B cell (primary cell): Measurements from ENCODE around the gene SIRT3.
A peak's percentile ranks its signal among the peaks of the same experiment; 100 is the strongest.
"Not testable (repeated sequence)": the region's sequence is repeated elsewhere in the genome, so short reads cannot be mapped to it uniquely, and the experiment has no call there.

ENCODE experiments used
- EZH2 ChIP-seq: IDR thresholded peaks from 2 replicates; pipeline ENCODE4 v1.6.1; 2012; ENCODE audit warnings: borderline replicate concordance, low read depth, mild to moderate bottlenecking, moderate library complexity, low read length; ENCODE audit not compliant: insufficient read depth, poor library complexity, severe bottlenecking
- TF ChIP-seq, protein P1 (sequence below): fragments of 200-600 bp; IDR thresholded peaks from one replicate; pipeline ENCODE4 v1.8.0; 2022; ENCODE audit warnings: antibody characterized with exemption, mild to moderate bottlenecking

DNA sequence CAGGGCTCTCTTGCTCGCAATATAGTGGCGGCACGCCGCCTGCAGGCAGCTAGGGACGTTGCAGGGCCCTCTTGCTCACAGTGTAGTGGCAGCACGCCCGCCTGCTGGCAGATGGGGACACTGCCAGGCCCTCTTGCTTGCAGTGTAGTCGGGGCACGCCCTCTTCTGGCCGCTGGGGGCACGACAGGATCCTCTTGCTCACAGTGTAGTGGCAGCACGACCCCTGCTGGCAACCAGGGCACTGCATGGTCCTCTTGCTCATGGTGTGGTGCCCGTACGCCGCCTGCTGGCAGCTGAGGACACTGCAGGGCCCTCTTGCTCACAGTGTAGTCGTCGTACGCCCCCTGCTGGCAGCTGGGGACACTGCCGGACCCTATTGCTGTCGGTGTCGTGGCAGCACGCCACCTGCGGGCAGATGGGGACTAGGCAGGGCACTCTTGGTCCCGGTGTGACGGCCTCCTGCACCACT is 46.3 kb downstream of the SIRT3 start:
- TF ChIP-seq, protein P1, sequence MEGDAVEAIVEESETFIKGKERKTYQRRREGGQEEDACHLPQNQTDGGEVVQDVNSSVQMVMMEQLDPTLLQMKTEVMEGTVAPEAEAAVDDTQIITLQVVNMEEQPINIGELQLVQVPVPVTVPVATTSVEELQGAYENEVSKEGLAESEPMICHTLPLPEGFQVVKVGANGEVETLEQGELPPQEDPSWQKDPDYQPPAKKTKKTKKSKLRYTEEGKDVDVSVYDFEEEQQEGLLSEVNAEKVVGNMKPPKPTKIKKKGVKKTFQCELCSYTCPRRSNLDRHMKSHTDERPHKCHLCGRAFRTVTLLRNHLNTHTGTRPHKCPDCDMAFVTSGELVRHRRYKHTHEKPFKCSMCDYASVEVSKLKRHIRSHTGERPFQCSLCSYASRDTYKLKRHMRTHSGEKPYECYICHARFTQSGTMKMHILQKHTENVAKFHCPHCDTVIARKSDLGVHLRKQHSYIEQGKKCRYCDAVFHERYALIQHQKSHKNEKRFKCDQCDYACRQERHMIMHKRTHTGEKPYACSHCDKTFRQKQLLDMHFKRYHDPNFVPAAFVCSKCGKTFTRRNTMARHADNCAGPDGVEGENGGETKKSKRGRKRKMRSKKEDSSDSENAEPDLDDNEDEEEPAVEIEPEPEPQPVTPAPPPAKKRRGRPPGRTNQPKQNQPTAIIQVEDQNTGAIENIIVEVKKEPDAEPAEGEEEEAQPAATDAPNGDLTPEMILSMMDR = peak; percentile 60
- not testable (repeated sequence) for TF ChIP-seq EZH2
